Measurements from ENCODE around the gene CYP2J2.
"Not testable (repeated sequence)": the region's sequence is repeated elsewhere in the genome, so short reads cannot be mapped to it uniquely, and the experiment has no call there.

CYP2J2 gene

GRCh38 chr1:59857679-59858354 is 68.8 kb downstream of the CYP2J2 start:
- DNase-seq, result no peak

- no peak for DNase-seq
Observed at GRCh38 chr1:59856725-59857338, 69.7 kb downstream of the CYP2J2 start.

- not testable (repeated sequence) for DNase-seq
Observed at GRCh38 chr1:59855297-59855696, 71.3 kb downstream of the CYP2J2 start.

GRCh38 chr1:59852117-59852516 is 74.5 kb downstream of the CYP2J2 start:
- DNase-seq, result no peak

GRCh38 chr1:59846895-59847282 is 79.7 kb downstream of the CYP2J2 start:
- no peak for DNase-seq

- DNase-seq, result no peak
Observed at GRCh38 chr1:59846209-59846894, 80.2 kb downstream of the CYP2J2 start.

GRCh38 chr1:59845091-59845490 is 81.5 kb downstream of the CYP2J2 start:
- no peak for DNase-seq

Data from retina (tissue), 1 donor.